DOHH2 (cell line): Measurements from ENCODE around the gene NIPAL3.

Experiments used
- H3F3A ChIP-seq: fragments of 200-600 bp; sonication (generic), shearing (Covaris generic); 2 replicates; pipeline ENCODE4 v1.6.0; 2016; ENCODE audit warnings: antibody characterized with exemption, mild to moderate bottlenecking; ENCODE audit not compliant: control insufficient read depth, insufficient read depth
- H3K27ac ChIP-seq: fragments of 200-600 bp; sonication (generic); 2 replicates; pipeline ENCODE4 v1.5.1; 2014; ENCODE audit warnings: low read depth, mild to moderate bottlenecking, low read length, moderate library complexity
- H3K27me3 ChIP-seq: fragments of 200-600 bp; sonication (generic); 2 replicates; pipeline ENCODE4 v1.6.1; 2014; ENCODE audit warnings: mild to moderate bottlenecking, low read length, mixed read lengths; ENCODE audit not compliant: control insufficient read depth
- H3K36me3 ChIP-seq: fragments of 200-600 bp; sonication (generic); 2 replicates; pipeline ENCODE4 v1.6.1; 2014; ENCODE audit warnings: mild to moderate bottlenecking, low read length, moderate library complexity, mixed read lengths; ENCODE audit not compliant: control insufficient read depth
- H3K4me1 ChIP-seq: fragments of 200-600 bp; sonication (generic); 2 replicates; pipeline ENCODE4 v1.6.1; 2014; ENCODE audit warnings: mild to moderate bottlenecking, low read length, mixed read lengths; ENCODE audit not compliant: control insufficient read depth
- H3K4me2 ChIP-seq: fragments of 200-600 bp; sonication (generic); 2 replicates; pipeline ENCODE4 v1.6.0; 2014; ENCODE audit warnings: mild to moderate bottlenecking, low read length, moderate library complexity
- H3K4me3 ChIP-seq: fragments of 200-600 bp; sonication (generic); 2 replicates; pipeline ENCODE4 v1.5.1; 2014; ENCODE audit warnings: mild to moderate bottlenecking, low read length, mixed read lengths
- H3K79me2 ChIP-seq: fragments of 200-600 bp; sonication (generic); 2 replicates; pipeline ENCODE4 v1.6.1; 2014; ENCODE audit warnings: mild to moderate bottlenecking, low read length, mixed read lengths; ENCODE audit not compliant: control insufficient read depth
- H3K9me2 ChIP-seq: fragments of 200-600 bp; sonication (generic); replicated peaks from 2 replicates; pipeline ENCODE4 v1.6.1; 2014; ENCODE audit warnings: mild to moderate bottlenecking, low read length, mixed read lengths; ENCODE audit not compliant: control insufficient read depth
- H3K9me3 ChIP-seq: fragments of 200-600 bp; sonication (generic); 2 replicates; pipeline ENCODE4 v1.6.1; 2014; ENCODE audit warnings: antibody characterized with exemption, low read length, mixed read lengths; ENCODE audit not compliant: control insufficient read depth, insufficient read depth
- H4K20me1 ChIP-seq: fragments of 200-600 bp; sonication (generic); 2 replicates; pipeline ENCODE4 v1.6.0; 2014; ENCODE audit warnings: low read depth, mild to moderate bottlenecking, antibody characterized with exemption, low read length, moderate library complexity; ENCODE audit not compliant: control insufficient read depth, insufficient read depth
- EZH2phosphoT487 ChIP-seq: fragments of 200-600 bp; sonication (generic); IDR thresholded peaks from 2 replicates; pipeline ENCODE4 v1.6.1; 2017; ENCODE audit warnings: borderline replicate concordance, mild to moderate bottlenecking, antibody characterized with exemption, low read length, moderate library complexity, mixed read lengths
- TF ChIP-seq, protein P1 (sequence below): fragments of 200-600 bp; sonication (generic); IDR thresholded peaks from one replicate; pipeline ENCODE4 v1.5.1; 2014; ENCODE audit warnings: antibody characterized with exemption, mild to moderate bottlenecking, low read depth, low read length; ENCODE audit not compliant: poor library complexity, severe bottlenecking

The NIPAL3 gene

DNA sequence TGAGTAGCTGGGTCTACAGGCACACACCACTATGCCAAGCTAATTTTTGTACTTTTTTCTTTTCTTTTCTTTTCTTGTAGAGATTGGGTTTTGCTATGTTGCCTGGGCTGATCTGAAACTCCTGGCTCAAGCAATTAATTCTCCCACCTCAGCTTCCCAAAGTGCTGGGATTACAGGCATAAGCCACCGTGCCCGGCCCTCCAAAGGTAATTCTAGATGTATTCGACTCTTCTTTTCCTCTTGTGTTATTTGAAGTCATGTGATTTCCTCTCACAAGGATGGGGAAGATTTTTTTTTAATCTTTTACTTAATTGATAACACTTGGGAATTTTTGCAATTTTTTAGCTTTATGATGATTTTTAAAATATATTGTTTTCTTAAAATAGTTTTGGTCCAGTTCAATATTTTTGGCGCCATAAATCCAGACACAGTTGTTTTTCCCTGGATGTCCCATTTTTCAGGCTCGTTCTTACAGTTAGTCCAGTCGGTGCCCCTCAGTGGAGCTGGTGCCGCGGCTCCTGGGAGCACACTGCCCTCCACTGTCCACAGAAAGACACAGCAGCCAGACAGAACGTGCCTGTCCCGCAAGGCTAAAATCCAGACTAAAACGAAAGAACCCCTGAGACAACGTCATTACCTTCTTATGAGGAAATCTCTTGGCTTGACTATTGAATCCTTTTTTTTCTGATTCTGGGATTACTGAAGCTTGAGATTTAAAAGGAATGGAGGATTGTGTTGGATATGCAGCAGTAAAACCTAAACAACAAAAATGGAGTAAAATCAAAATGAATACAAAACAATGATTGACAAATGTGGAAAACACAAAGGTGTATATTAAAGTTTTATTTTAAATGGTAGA, 24.4 kb upstream of the NIPAL3 start:
- H3K27me3 ChIP-seq: no peaks in the 10 kb centered on the region
- peaks cover 24% of the 10 kb centered on the region for H3F3A ChIP-seq
- no peaks in the 10 kb centered on the region for H4K20me1 ChIP-seq
- peaks cover 56% of the 10 kb centered on the region for H3K4me1 ChIP-seq
- H3K79me2 ChIP-seq: no peaks in the 10 kb centered on the region
- H3K9me2 ChIP-seq: no peaks in the 10 kb centered on the region
- no peaks in the 10 kb centered on the region; the same call in none of the 2 replicates for H3K36me3 ChIP-seq
- TF ChIP-seq, protein P1, sequence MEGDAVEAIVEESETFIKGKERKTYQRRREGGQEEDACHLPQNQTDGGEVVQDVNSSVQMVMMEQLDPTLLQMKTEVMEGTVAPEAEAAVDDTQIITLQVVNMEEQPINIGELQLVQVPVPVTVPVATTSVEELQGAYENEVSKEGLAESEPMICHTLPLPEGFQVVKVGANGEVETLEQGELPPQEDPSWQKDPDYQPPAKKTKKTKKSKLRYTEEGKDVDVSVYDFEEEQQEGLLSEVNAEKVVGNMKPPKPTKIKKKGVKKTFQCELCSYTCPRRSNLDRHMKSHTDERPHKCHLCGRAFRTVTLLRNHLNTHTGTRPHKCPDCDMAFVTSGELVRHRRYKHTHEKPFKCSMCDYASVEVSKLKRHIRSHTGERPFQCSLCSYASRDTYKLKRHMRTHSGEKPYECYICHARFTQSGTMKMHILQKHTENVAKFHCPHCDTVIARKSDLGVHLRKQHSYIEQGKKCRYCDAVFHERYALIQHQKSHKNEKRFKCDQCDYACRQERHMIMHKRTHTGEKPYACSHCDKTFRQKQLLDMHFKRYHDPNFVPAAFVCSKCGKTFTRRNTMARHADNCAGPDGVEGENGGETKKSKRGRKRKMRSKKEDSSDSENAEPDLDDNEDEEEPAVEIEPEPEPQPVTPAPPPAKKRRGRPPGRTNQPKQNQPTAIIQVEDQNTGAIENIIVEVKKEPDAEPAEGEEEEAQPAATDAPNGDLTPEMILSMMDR: peak; percentile 93
- no peak for TF ChIP-seq EZH2phosphoT487
- H3K27ac ChIP-seq: peak overlapping the region; percentile 87
- peak overlapping the region; percentile 65 for H3K4me3 ChIP-seq
- H3K9me3 ChIP-seq: no peaks in the 10 kb centered on the region
- H3K4me2 ChIP-seq: peak overlapping the region; percentile 87

DNA sequence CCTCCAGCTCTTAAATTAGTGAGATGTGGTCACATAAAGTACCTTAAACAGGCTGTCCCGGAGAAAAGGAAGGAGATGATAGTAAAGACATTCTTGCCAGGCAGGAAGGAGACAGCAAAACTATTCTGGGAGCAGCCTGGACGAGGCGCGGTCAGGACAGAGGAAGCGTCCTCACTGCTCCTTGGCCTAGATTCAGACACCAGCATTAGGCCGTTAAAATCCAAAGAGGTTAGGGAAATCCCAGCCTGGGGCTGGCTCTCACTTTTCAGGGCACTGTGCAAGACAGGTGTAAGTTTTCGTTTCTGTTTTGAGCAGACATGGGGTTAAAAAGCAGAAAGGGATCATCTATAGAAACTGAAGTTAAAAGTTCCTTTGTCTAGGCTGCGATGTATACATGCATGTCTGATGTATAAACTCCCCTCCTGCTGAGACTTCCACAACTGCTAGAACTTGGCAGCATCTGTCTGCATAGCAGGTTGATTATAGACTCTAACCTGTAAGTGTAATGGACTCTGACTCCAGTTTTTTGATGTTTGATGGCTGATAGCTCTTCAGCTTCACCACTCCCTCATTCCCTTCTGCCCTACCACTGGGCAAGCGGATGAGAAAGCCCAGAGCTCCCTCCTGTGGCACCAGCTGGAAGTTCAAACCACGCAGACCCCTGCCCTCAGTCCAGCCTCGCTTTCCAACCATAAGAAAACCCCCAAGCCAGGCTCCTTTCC, 23.6 kb upstream of the NIPAL3 start:
- Histone ChIP-seq H3K4me1 (peaks cover 47% of the 10 kb centered on the region), H3K4me2 (peak overlapping the region; percentile 87), H3K9me3 (no peaks in the 10 kb centered on the region), H3K27me3 (no peaks in the 10 kb centered on the region), H4K20me1 (no peaks in the 10 kb centered on the region), H3K4me3 (peak overlapping the region; percentile 65), H3K79me2 (no peaks in the 10 kb centered on the region), H3K36me3 (peaks cover 5% of the 10 kb centered on the region), H3F3A (peaks cover 24% of the 10 kb centered on the region), H3K9me2 (no peaks in the 10 kb centered on the region), H3K27ac (peak overlapping the region; percentile 87)
- TF ChIP-seq, protein P1: peak; percentile 96
- TF ChIP-seq EZH2phosphoT487: no peak

DNA sequence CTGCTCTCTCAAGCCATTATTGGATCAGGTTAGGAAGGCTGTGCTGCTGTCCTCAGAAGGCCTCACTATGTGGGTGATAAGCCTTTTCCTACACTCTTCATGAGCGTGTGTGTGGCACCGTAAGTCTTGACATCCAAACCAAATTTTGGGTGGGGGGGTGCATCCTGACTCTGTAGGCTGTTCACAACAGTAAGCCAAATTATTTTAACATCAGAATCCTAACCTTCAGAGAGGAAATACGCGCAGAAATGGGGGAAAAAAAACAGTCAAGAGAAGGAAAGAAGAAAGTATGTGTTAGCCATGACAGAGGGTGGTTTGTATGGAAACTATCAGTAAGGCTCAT, 23.0 kb upstream of the NIPAL3 start:
- no peaks in the 10 kb centered on the region for H3K27me3 ChIP-seq
- TF ChIP-seq EZH2phosphoT487: no peak
- TF ChIP-seq, protein P1: peak; percentile 54
- peak overlapping the region; percentile 87 for H3K27ac ChIP-seq
- H3K9me2 ChIP-seq: no peaks in the 10 kb centered on the region
- H3K9me3 ChIP-seq: no peaks in the 10 kb centered on the region
- peak overlapping the region; percentile 65 for H3K4me3 ChIP-seq
- H3K4me1 ChIP-seq: peaks cover 43% of the 10 kb centered on the region
- H3F3A ChIP-seq: peaks cover 24% of the 10 kb centered on the region
- H3K79me2 ChIP-seq: no peaks in the 10 kb centered on the region
- H3K36me3 ChIP-seq: peaks cover 5% of the 10 kb centered on the region
- peak overlapping the region; percentile 87 for H3K4me2 ChIP-seq
- no peaks in the 10 kb centered on the region for H4K20me1 ChIP-seq
